AG04450 (cell line): ENCODE measurements around the gene ABCE1. TPM values are rescaled to one million over a fixed set of nuclear protein-coding genes. Genes with fewer than 3 reads are reported as not detected.

Source experiments
- CTCF ChIA-PET: fragments of 300-600, 350-600 bp; formaldehyde crosslinking; extraction: SDS; loops from one replicate; lab custom pipeline; 2022; ENCODE audit warnings: antibody characterized with exemption, inconsistent platforms; lab: Charles Lee
- POLR2A ChIA-PET: fragments of 350-600 bp; formaldehyde crosslinking; extraction: SDS; loops from one replicate; lab custom pipeline; 2021; ENCODE audit warnings: antibody characterized with exemption, inconsistent platforms; lab: Yijun Ruan, JAX
- DNase-seq: peaks from one replicate; pipeline ENCODE4 v3.0.0-alpha.2; 2011; ENCODE audit warnings: low read depth, low spot score
- H3K27ac ChIP-seq: one replicate; pipeline ENCODE4 v1.5.1; 2012; ENCODE audit warnings: low read depth, low read length, control low read depth
- H3K27me3 ChIP-seq: one replicate; pipeline ENCODE4 v1.6.0; 2012; ENCODE audit warnings: low read length; ENCODE audit not compliant: control insufficient read depth, insufficient read depth
- H3K4me3 ChIP-seq: 2 replicates; pipeline ENCODE4 v1.5.1; 2011; ENCODE audit warnings: mild to moderate bottlenecking, low read depth, low read length, control low read depth
- H3K9me3 ChIP-seq: 2 replicates; pipeline ENCODE4 v1.5.1; 2012; ENCODE audit warnings: low read length; ENCODE audit not compliant: control insufficient read depth, insufficient read depth
- polyA plus RNA-seq: library from polyadenylated mRNA; depleted of rRNA; stranded (reverse); fragments of >200 nt; gene quantifications from 2 replicates; pipeline ENCODE4 v1.2.3, GENCODE V29; 2011
- TF ChIP-seq, protein P1 (sequence below): IDR thresholded peaks from 2 replicates; pipeline ENCODE4 v1.5.1; 2011; ENCODE audit warnings: low read depth, low read length, control low read depth, inconsistent platforms

Gene ABCE1
- polyA plus RNA-seq, 1 experiment, result 82.0 TPM

DNA sequence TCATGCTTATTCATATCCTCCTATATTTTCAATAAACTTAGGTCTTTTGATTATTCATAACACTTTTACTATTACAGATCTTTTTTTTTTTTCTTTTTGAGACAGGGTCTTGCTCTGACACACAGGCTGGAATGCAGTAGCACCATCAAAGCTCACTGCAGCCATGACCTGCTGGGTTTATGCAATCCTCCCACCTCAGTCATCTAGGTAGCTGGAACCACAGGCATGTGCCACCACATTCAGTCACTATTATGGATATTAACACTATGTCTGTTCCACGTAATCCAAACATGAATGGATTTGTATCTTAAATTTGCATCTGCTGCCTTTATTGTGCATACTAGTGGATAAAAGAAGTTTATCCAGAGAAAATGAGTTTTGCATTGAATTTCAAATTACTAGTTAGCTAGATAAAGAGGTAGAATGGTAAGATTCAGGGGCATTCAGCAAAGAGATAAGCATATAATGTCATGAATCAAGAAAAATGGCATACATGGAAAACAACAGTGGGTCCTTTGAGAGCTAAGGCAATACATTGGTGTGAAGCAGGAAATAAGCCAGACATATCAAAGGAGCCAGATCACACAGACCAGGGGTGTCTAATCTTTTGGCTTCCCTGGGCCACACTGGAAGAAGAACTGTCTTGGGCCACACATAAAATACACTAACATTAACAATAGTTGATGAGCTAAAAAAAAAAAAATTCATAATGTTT, 14.1 kb upstream of the ABCE1 start:
- no peaks in the 10 kb centered on the region for H3K27me3 ChIP-seq
- H3K27ac ChIP-seq, result no peak overlapping the region
- H3K4me3 ChIP-seq, result no peak overlapping the region
- TF ChIP-seq, protein P1, sequence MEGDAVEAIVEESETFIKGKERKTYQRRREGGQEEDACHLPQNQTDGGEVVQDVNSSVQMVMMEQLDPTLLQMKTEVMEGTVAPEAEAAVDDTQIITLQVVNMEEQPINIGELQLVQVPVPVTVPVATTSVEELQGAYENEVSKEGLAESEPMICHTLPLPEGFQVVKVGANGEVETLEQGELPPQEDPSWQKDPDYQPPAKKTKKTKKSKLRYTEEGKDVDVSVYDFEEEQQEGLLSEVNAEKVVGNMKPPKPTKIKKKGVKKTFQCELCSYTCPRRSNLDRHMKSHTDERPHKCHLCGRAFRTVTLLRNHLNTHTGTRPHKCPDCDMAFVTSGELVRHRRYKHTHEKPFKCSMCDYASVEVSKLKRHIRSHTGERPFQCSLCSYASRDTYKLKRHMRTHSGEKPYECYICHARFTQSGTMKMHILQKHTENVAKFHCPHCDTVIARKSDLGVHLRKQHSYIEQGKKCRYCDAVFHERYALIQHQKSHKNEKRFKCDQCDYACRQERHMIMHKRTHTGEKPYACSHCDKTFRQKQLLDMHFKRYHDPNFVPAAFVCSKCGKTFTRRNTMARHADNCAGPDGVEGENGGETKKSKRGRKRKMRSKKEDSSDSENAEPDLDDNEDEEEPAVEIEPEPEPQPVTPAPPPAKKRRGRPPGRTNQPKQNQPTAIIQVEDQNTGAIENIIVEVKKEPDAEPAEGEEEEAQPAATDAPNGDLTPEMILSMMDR, result no peak
- no peak for DNase-seq
- ChIA-PET POLR2A (interaction anchor here (0.8 to 1.7 kb wide), 2 partner anchors 14 to 23 kb away, joined by 4 to 6 read pairs; partner anchors contain the start of genes ABCE1 and ANAPC10), CTCF (interaction anchor here (2.1 to 2.5 kb wide), 2 partner anchors 14 to 23 kb away, joined by 9 to 11 read pairs; partner anchors contain the start of genes ABCE1 and ANAPC10)
- no peaks in the 10 kb centered on the region for H3K9me3 ChIP-seq

DNA sequence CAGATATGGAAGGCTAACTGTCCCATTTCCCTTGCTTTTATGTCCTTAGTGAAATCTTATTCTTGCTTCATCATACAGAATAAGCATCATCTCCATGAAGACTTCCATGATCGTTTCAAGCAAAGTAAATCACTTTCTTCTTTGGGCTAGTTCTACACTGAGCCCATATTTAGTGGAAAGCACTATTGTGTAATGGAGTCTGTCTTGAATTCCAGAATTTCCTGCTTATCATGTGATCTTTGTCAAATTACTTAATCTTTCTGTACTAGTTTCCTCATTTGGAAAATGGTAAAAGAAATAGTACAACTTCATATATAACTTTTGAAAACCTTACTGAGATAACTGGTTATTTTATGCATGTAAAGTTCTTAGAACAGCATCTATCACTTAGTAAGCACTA, 7.7 kb upstream of the ABCE1 start:
- POLR2A ChIA-PET, result no interaction called here
- H3K27ac ChIP-seq, result no peak overlapping the region

DNA sequence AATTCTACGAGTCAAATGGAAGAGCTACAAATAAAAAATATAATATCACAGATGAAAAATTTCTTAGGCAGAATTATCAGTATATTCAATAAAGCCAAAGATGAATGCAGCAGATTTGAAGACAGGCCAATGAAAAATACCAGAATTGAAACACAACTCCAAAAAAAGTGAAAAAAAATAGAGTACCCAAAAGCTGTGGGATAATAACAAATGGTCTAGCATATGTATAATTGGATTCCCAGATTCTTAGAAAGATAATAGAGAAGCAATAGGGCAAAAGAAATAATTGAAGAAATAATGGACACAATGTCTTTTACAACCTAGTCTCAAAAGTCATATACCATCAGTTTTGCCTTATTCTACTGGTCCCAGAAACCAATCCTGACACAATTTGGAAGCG, 4.5 kb upstream of the ABCE1 start:
- H3K27ac ChIP-seq, result no peak overlapping the region
- TF ChIP-seq, protein P1, result no peak
- H3K27me3 ChIP-seq, result no peaks in the 10 kb centered on the region
- H3K9me3 ChIP-seq, result no peaks in the 10 kb centered on the region; the same call in 1 of the 2 replicates
- no peak for DNase-seq
- ChIA-PET POLR2A (no interaction called here), CTCF (no interaction called here)
- no peak overlapping the region for H3K4me3 ChIP-seq

More for the DNA sequence above, 7.7 kb upstream of the ABCE1 start:
- TF ChIP-seq, protein P1, result no peak
- Histone ChIP-seq H3K4me3 (no peak overlapping the region), H3K9me3 (no peaks in the 10 kb centered on the region; the same call in 1 of the 2 replicates), H3K27me3 (no peaks in the 10 kb centered on the region)
- DNase-seq, result no peak
- CTCF ChIA-PET, result interaction anchor here (0.8 kb wide), 1 partner anchor 29 kb away, joined by 3 read pairs; no protein-coding TSS in a partner anchor

- H3K9me3 ChIP-seq, result no peaks in the 10 kb centered on the region; the same call in 1 of the 2 replicates
- POLR2A ChIA-PET, result interaction anchor here (1.0 to 1.5 kb wide), 2 partner anchors 13 to 84 kb away, joined by 3 to 6 read pairs; no protein-coding TSS in a partner anchor
- peak overlapping the region; percentile 98 for H3K27ac ChIP-seq
- no peaks in the 10 kb centered on the region for H3K27me3 ChIP-seq
- no peak for DNase-seq
- H3K4me3 ChIP-seq, result peak overlapping the region; percentile 91
- CTCF ChIA-PET, result interaction anchor here (0.6 to 1.5 kb wide), 9 partner anchors 10 to 923 kb away, joined by 3 to 9 read pairs (median 4); no protein-coding TSS in a partner anchor
- TF ChIP-seq, protein P1, result no peak
These were observed 735 bp upstream of the ABCE1 start for GRCh38 chr4:145097331-145097820.

- no peaks in the 10 kb centered on the region for H3K27me3 ChIP-seq
- TF ChIP-seq, protein P1, result no peak
- H3K27ac ChIP-seq, result peak overlapping the region; percentile 98
- no peak for DNase-seq
- peak overlapping the region; percentile 91 for H3K4me3 ChIP-seq
- H3K9me3 ChIP-seq, result no peaks in the 10 kb centered on the region; the same call in 1 of the 2 replicates
- ChIA-PET CTCF (interaction anchor here (1.2 to 1.5 kb wide), 4 partner anchors 14 to 923 kb away, joined by 3 to 9 read pairs (median 6); no protein-coding TSS in a partner anchor), POLR2A (interaction anchor here (0.8 to 1.5 kb wide), 3 partner anchors 10 to 82 kb away, joined by 3 to 6 read pairs (median 3); no protein-coding TSS in a partner anchor)
These were observed 545 bp downstream of the ABCE1 start for GRCh38 chr4:145098675-145099037.
